ENCODE measurements around the gene RIC1. TPM values are rescaled to one million over a fixed set of nuclear protein-coding genes. Genes with fewer than 3 reads are reported as not detected.

RIC1 gene
- total RNA-seq, 5 donors from 2014 or later (not counting 1 experiment from before 2014, with no cell fraction given) = 22.2 to 29.9 (median 22.9) TPM

- no peaks in the 10 kb centered on the region for H3K27me3 Mint-ChIP-seq
- H3K4me3 ChIP-seq (ENCODE audit: control insufficient read depth in 1 of 2, extremely low read depth in 1 of 2, low read length in 1 of 2) = no peak overlapping the region
- H3K4me1 Mint-ChIP-seq = peaks cover 18 to 21% (median 20%) of the 10 kb centered on the region in 3 donors
- no peaks in the 10 kb centered on the region for H3K4me1 ChIP-seq (ENCODE audit: control insufficient read depth in 1 of 2, extremely low read depth in 1 of 2, insufficient read depth in 2 of 2, low read length in 2 of 2)
- peak overlapping the region in 1 of 2 donors; percentile 46 for H3K27ac Mint-ChIP-seq
- no peaks in the 10 kb centered on the region for H3K36me3 ChIP-seq (ENCODE audit: control insufficient read depth in 2 of 2, extremely low read depth in 1 of 2, insufficient read depth in 1 of 2, low read length in 1 of 2)
- ChIA-PET CTCF (interaction anchor here (0.7 kb wide), 3 partner anchors 55 to 1068 kb away, joined by 5 to 7 read pairs (median 6); no protein-coding TSS in a partner anchor), POLR2A (no interaction called here)
- peaks cover 0 to 5% (median 0%) of the 10 kb centered on the region in 3 donors for H3K9me3 Mint-ChIP-seq
- H3K27me3 ChIP-seq (replicated peaks in 1 of 2; ENCODE audit: control insufficient read depth in 2 of 2, extremely low read depth in 1 of 2, insufficient read depth in 2 of 2, low read length in 1 of 2) = no peaks in the 10 kb centered on the region
- H3K36me3 Mint-ChIP-seq = peaks cover 12% of the 10 kb centered on the region
- WGBS (ENCODE audit: insufficient coverage) = 100% methylated on average over 1 of the region's 1 CpG
- no peak overlapping the region for H3K27ac ChIP-seq (ENCODE audit: low read length)
- DNase-seq (no peak), ATAC-seq (replicated peaks in 1 of 4) (no peak)
- H3K4me3 Mint-ChIP-seq = no peak overlapping the region
- H3K9me3 ChIP-seq = no peaks in the 10 kb centered on the region
Measured at GRCh38 chr9:5688109-5688508, 59.2 kb downstream of the RIC1 start.

DNA sequence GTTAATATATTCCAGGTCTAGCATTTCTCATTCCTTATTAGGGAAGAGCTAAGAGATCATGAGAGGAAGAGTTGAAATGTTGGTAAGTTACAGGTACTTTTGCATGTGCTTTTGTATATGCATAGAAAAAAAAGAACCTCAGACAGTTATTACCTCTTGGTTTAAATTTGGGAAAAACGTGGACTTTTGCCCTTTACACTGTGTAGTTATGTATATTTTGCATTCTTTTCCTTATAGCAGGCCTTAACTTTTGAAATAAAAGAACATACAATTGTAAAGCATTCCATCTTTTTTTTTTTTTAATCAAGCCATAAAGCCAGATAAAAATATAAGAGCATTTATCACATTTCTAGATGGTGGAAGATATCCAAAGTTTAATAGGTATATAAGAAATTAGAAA is 61.4 kb downstream of the RIC1 start:
- no peak for ATAC-seq (replicated peaks in 1 of 4)
- H3K4me1 Mint-ChIP-seq = peaks cover 16 to 21% (median 19%) of the 10 kb centered on the region in 3 donors
- Histone ChIP-seq H3K36me3 (ENCODE audit: control insufficient read depth in 2 of 2, extremely low read depth in 1 of 2, insufficient read depth in 1 of 2, low read length in 1 of 2) (no peaks in the 10 kb centered on the region), H3K4me1 (ENCODE audit: control insufficient read depth in 1 of 2, extremely low read depth in 1 of 2, insufficient read depth in 2 of 2, low read length in 2 of 2) (no peaks in the 10 kb centered on the region), H3K9me3 (no peaks in the 10 kb centered on the region), H3K27ac (ENCODE audit: low read length) (no peak overlapping the region), H3K4me3 (ENCODE audit: control insufficient read depth in 1 of 2, extremely low read depth in 1 of 2, low read length in 1 of 2) (no peak overlapping the region), H3K27me3 (replicated peaks in 1 of 2; ENCODE audit: control insufficient read depth in 2 of 2, extremely low read depth in 1 of 2, insufficient read depth in 2 of 2, low read length in 1 of 2) (no peaks in the 10 kb centered on the region)
- POLR2A ChIA-PET = interaction anchor here in 1 of 2 donors (0.7 kb wide), 1 partner anchor 10 kb away, joined by 3 read pairs; no protein-coding TSS in a partner anchor
- H3K36me3 Mint-ChIP-seq = peaks cover 16% of the 10 kb centered on the region
- H3K4me3 Mint-ChIP-seq = no peak overlapping the region
- H3K9me3 Mint-ChIP-seq = no peaks in the 10 kb centered on the region
- CTCF ChIA-PET = no interaction called here
- no peaks in the 10 kb centered on the region for H3K27me3 Mint-ChIP-seq
- no CpG with 5 or more reads among the region's 1 CpG for WGBS (ENCODE audit: insufficient coverage)
- no peak overlapping the region for H3K27ac Mint-ChIP-seq
- no peak for DNase-seq

- Histone ChIP-seq H3K9me3 (no peaks in the 10 kb centered on the region), H3K27ac (ENCODE audit: low read length) (no peak overlapping the region), H3K27me3 (replicated peaks in 1 of 2; ENCODE audit: control insufficient read depth in 2 of 2, extremely low read depth in 1 of 2, insufficient read depth in 2 of 2, low read length in 1 of 2) (no peaks in the 10 kb centered on the region), H3K4me1 (ENCODE audit: control insufficient read depth in 1 of 2, extremely low read depth in 1 of 2, insufficient read depth in 2 of 2, low read length in 2 of 2) (no peaks in the 10 kb centered on the region), H3K4me3 (ENCODE audit: control insufficient read depth in 1 of 2, extremely low read depth in 1 of 2, low read length in 1 of 2) (no peak overlapping the region), H3K36me3 (ENCODE audit: control insufficient read depth in 2 of 2, extremely low read depth in 1 of 2, insufficient read depth in 1 of 2, low read length in 1 of 2) (no peaks in the 10 kb centered on the region)
- DNase-seq (no peak), ATAC-seq (replicated peaks in 1 of 4) (no peak)
- H3K27ac Mint-ChIP-seq = no peak overlapping the region
- H3K36me3 Mint-ChIP-seq = peaks cover 39% of the 10 kb centered on the region
- peaks cover 16 to 24% (median 20%) of the 10 kb centered on the region in 3 donors for H3K4me1 Mint-ChIP-seq
- no peak overlapping the region for H3K4me3 Mint-ChIP-seq
- H3K9me3 Mint-ChIP-seq = no peaks in the 10 kb centered on the region
- POLR2A ChIA-PET = interaction anchor here in 1 of 2 donors (0.6 kb wide), 1 partner anchor 12 kb away, joined by 4 read pairs; no protein-coding TSS in a partner anchor
- no CpG with 5 or more reads among the region's 2 CpGs for WGBS (ENCODE audit: insufficient coverage)
- H3K27me3 Mint-ChIP-seq = no peaks in the 10 kb centered on the region
- CTCF ChIA-PET = interaction anchor here in 1 of 2 donors (0.6 kb wide), 1 partner anchor 136 kb away, joined by 3 read pairs; no protein-coding TSS in a partner anchor
Measured at GRCh38 chr9:5695860-5696259, 67.0 kb downstream of the RIC1 start.

DNA sequence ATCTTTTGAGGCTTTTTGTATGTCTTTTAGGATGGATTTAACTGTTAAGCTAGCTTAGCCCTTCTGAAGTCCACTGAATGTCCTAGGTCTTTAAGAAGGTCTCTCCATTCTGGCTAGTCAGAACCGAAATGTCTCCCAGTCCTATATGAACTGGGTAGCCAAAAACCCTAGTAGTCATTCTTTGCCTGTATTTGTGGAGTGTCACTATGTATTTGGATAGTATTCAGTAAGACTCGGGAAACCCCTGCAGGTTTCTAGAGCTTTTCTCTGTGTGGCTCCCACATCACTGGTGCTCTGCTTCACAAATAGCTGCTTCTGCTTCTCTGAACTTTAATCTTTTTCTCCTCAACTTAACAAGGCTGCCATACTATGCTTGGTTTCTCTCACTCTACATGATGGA is 68.0 kb downstream of the RIC1 start:
- H3K27me3 ChIP-seq (replicated peaks in 1 of 2; ENCODE audit: control insufficient read depth in 2 of 2, extremely low read depth in 1 of 2, insufficient read depth in 2 of 2, low read length in 1 of 2) = no peaks in the 10 kb centered on the region
- Mint-ChIP-seq H3K9me3 (peaks cover 0 to under 1% (median 0%) of the 10 kb centered on the region in 3 donors), H3K27me3 (no peaks in the 10 kb centered on the region), H3K4me3 (no peak overlapping the region), H3K36me3 (peaks cover 46% of the 10 kb centered on the region), H3K27ac (no peak overlapping the region), H3K4me1 (peaks cover 16 to 24% (median 23%) of the 10 kb centered on the region in 3 donors)
- H3K27ac ChIP-seq (ENCODE audit: low read length) = no peak overlapping the region
- H3K36me3 ChIP-seq (ENCODE audit: control insufficient read depth in 2 of 2, extremely low read depth in 1 of 2, insufficient read depth in 1 of 2, low read length in 1 of 2) = no peaks in the 10 kb centered on the region
- no CpG with 5 or more reads among the region's 2 CpGs for WGBS (ENCODE audit: insufficient coverage)
- ChIA-PET POLR2A (no interaction called here), CTCF (interaction anchor here in 1 of 2 donors (0.6 kb wide), 1 partner anchor 8 kb away, joined by 3 read pairs; no protein-coding TSS in a partner anchor)
- no peaks in the 10 kb centered on the region for H3K4me1 ChIP-seq (ENCODE audit: control insufficient read depth in 1 of 2, extremely low read depth in 1 of 2, insufficient read depth in 2 of 2, low read length in 2 of 2)
- H3K9me3 ChIP-seq = no peaks in the 10 kb centered on the region
- no peak overlapping the region for H3K4me3 ChIP-seq (ENCODE audit: control insufficient read depth in 1 of 2, extremely low read depth in 1 of 2, low read length in 1 of 2)
- DNase-seq (no peak), ATAC-seq (replicated peaks in 1 of 4) (no peak)

DNA sequence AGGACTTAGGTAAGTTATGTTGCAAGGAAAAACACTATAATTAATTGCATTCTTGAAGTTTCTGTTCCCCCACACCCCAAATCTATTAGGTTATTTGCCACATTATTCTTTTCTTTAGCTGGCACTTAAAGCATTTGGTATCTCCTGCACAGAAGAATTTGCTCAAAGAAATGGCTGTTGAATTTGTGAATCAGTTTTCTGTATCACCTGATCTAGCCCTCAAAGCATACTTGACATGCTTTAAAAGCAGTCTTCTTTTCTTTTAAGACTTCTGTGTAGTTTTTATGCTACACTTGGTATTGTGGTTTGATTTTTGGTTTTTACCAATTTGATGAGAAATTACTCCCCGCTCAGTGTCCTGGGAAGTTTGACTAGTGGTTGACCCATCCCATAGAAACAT is 69.1 kb downstream of the RIC1 start:
- H3K27me3 Mint-ChIP-seq = no peaks in the 10 kb centered on the region
- POLR2A ChIA-PET = no interaction called here
- H3K36me3 Mint-ChIP-seq = peaks cover 53% of the 10 kb centered on the region
- no peak overlapping the region for H3K4me3 Mint-ChIP-seq
- no peak for ATAC-seq (replicated peaks in 1 of 4)
- WGBS (ENCODE audit: insufficient coverage) = no CpG with 5 or more reads among the region's 1 CpG
- CTCF ChIA-PET = no interaction called here
- Histone ChIP-seq H3K9me3 (no peaks in the 10 kb centered on the region), H3K27ac (ENCODE audit: low read length) (no peak overlapping the region), H3K27me3 (replicated peaks in 1 of 2; ENCODE audit: control insufficient read depth in 2 of 2, extremely low read depth in 1 of 2, insufficient read depth in 2 of 2, low read length in 1 of 2) (no peaks in the 10 kb centered on the region), H3K4me1 (ENCODE audit: control insufficient read depth in 1 of 2, extremely low read depth in 1 of 2, insufficient read depth in 2 of 2, low read length in 2 of 2) (no peaks in the 10 kb centered on the region), H3K36me3 (ENCODE audit: control insufficient read depth in 2 of 2, extremely low read depth in 1 of 2, insufficient read depth in 1 of 2, low read length in 1 of 2) (peaks cover 0 to 8% of the 10 kb centered on the region in 2 donors), H3K4me3 (ENCODE audit: control insufficient read depth in 1 of 2, extremely low read depth in 1 of 2, low read length in 1 of 2) (no peak overlapping the region)
- peaks cover 18 to 29% (median 25%) of the 10 kb centered on the region in 3 donors for H3K4me1 Mint-ChIP-seq
- peaks cover 0 to 3% (median 0%) of the 10 kb centered on the region in 3 donors for H3K9me3 Mint-ChIP-seq
- H3K27ac Mint-ChIP-seq = no peak overlapping the region
- no peak for DNase-seq

- no peak for DNase-seq
- 100% methylated on average over 2 of the region's 7 CpGs for WGBS (ENCODE audit: insufficient coverage)
- H3K4me1 ChIP-seq (ENCODE audit: control insufficient read depth in 1 of 2, extremely low read depth in 1 of 2, insufficient read depth in 2 of 2, low read length in 2 of 2) = no peaks in the 10 kb centered on the region
- no peak overlapping the region for H3K27ac Mint-ChIP-seq
- peaks cover 0 to 8% of the 10 kb centered on the region in 2 donors for H3K36me3 ChIP-seq (ENCODE audit: control insufficient read depth in 2 of 2, extremely low read depth in 1 of 2, insufficient read depth in 1 of 2, low read length in 1 of 2)
- ChIA-PET CTCF (interaction anchor here in 1 of 2 donors (0.6 kb wide), 1 partner anchor 188 kb away, joined by 3 read pairs; the partner anchor contains the start of gene PDCD1LG2), POLR2A (interaction anchor here in 1 of 2 donors (0.6 kb wide), 1 partner anchor 21 kb away, joined by 3 read pairs; no protein-coding TSS in a partner anchor)
- H3K9me3 ChIP-seq = no peaks in the 10 kb centered on the region
- H3K27me3 Mint-ChIP-seq = no peaks in the 10 kb centered on the region
- H3K36me3 Mint-ChIP-seq = peaks cover 55% of the 10 kb centered on the region
- H3K4me3 Mint-ChIP-seq = no peak overlapping the region
- H3K27me3 ChIP-seq (replicated peaks in 1 of 2; ENCODE audit: control insufficient read depth in 2 of 2, extremely low read depth in 1 of 2, insufficient read depth in 2 of 2, low read length in 1 of 2) = no peaks in the 10 kb centered on the region
- no peak overlapping the region for H3K27ac ChIP-seq (ENCODE audit: low read length)
- no peak for ATAC-seq (replicated peaks in 1 of 4)
- peaks cover 0 to 3% (median 0%) of the 10 kb centered on the region in 3 donors for H3K9me3 Mint-ChIP-seq
- H3K4me1 Mint-ChIP-seq = peaks cover 24 to 34% (median 27%) of the 10 kb centered on the region in 3 donors
- no peak overlapping the region for H3K4me3 ChIP-seq (ENCODE audit: control insufficient read depth in 1 of 2, extremely low read depth in 1 of 2, low read length in 1 of 2)
Measured at GRCh38 chr9:5698810-5699556, 70.1 kb downstream of the RIC1 start.

All from T-cell (primary cell).